Mammary epithelial cell (primary cell): Measurements from ENCODE around the gene PGAM5.

Source experiments
- EZH2 ChIP-seq: IDR thresholded peaks from 2 replicates; pipeline ENCODE4 v1.6.1; 2012; ENCODE audit warnings: low read length, inconsistent platforms, borderline replicate concordance
- TF ChIP-seq, protein P1 (sequence below), 2 donors: IDR thresholded peaks in 1 of 2; conservative IDR thresholded peaks in 1 of 2; 2 replicates each; pipeline ENCODE4 v1.5.1; 2011 to 2012; ENCODE audit warnings: inconsistent platforms in 2 of 2, low read length in 2 of 2, mild to moderate bottlenecking in 2 of 2, control low read depth in 1 of 2, low read depth in 1 of 2; ENCODE audit not compliant: insufficient read depth in 1 of 2; ENCODE audit errors: extremely low read depth in 1 of 2

DNA sequence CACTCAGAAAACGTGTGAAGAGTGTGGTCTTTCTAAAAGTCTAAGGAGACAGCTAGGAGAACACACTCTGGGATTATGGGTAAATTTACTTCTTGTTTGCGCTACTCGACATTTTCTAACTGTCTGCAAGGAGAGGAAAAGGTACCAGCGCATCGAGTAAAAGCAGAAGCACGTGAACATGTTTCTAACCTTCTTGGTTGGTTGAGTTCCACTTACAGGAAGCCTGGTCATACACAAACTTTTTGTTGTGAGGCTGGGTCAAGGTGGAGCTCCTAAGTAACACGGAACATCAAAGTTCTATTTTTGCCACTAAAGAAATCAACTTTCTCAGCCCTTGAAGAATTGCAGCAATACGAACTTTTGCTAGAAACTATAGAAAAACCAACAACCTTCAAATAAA, 31.0 kb downstream of the PGAM5 start:
- TF ChIP-seq, protein P1, sequence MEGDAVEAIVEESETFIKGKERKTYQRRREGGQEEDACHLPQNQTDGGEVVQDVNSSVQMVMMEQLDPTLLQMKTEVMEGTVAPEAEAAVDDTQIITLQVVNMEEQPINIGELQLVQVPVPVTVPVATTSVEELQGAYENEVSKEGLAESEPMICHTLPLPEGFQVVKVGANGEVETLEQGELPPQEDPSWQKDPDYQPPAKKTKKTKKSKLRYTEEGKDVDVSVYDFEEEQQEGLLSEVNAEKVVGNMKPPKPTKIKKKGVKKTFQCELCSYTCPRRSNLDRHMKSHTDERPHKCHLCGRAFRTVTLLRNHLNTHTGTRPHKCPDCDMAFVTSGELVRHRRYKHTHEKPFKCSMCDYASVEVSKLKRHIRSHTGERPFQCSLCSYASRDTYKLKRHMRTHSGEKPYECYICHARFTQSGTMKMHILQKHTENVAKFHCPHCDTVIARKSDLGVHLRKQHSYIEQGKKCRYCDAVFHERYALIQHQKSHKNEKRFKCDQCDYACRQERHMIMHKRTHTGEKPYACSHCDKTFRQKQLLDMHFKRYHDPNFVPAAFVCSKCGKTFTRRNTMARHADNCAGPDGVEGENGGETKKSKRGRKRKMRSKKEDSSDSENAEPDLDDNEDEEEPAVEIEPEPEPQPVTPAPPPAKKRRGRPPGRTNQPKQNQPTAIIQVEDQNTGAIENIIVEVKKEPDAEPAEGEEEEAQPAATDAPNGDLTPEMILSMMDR (conservative IDR thresholded peaks at IDR 0.05 in 1 of 2, IDR thresholded peaks at IDR 0.05 in 1 of 2; ENCODE audit: extremely low read depth in 1 of 2, insufficient read depth in 1 of 2, low read depth in 1 of 2, low read length in 2 of 2): no peak
- TF ChIP-seq EZH2: no peak
